GM18858 (cell line): ENCODE measurements around the gene PPP1R14C.

Experiments
- ATAC-seq: cut with Tn5 transposase; IDR thresholded peaks from one replicate; pipeline ENCODE4 v1.9.1; 2021; ENCODE audit not compliant: unreplicated experiment

Gene PPP1R14C

DNA sequence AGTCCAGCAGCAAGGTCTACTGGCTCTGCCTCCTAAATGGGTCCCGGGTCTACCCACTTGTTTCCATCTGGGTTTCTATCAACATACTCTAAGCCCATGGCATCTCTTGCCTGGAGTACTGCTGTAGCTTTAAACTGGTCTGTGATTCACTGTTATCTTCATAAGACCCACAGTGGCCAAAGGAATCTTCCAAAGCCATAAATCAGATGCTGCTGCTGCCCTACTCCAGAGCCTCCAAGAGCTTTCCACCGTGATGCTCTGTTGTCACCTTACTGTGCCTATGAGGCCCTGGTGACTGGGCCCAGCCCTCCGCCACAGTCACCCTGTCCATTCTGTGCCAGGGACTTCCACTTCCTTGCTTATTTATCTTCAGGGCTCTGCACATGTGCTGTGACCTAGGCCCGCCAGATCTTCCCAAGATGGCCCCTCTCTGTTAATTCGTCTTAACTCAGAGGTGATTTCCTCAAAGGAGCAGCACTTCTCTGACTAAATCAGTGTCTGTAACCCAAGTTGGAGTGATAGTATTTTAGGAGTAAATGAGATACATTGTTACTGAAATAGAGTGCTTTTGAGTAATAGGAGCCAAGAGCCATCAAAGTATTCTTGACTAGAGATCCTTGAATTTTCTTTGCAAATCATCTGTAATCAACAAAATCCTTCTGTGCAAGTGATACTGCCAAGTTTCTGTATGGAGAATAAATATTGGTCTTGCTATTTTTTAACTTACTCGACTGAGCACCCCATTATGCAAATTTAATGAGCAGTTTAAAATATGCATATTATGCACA, 102.5 kb downstream of the PPP1R14C start:
- ATAC-seq, result no peak

DNA sequence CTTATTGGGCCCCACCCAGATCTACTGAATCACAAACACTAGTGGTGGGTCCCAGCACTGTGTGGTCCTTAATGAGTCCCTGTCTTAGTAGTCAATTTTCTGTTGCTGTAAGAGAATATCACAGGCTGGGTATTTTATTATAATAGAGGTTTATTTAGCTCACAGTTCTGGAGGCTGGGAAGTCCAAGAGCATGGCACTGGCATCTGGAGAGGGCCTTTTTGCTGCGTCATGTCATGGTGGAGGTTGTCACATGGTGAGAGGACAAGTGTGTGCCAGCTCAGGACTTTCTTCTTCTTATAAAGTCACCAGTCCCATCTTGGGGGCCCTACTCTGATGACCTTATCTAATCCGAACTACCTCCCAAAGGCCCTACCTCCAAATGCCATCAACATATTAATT, 105.0 kb downstream of the PPP1R14C start:
- no peak for ATAC-seq

DNA sequence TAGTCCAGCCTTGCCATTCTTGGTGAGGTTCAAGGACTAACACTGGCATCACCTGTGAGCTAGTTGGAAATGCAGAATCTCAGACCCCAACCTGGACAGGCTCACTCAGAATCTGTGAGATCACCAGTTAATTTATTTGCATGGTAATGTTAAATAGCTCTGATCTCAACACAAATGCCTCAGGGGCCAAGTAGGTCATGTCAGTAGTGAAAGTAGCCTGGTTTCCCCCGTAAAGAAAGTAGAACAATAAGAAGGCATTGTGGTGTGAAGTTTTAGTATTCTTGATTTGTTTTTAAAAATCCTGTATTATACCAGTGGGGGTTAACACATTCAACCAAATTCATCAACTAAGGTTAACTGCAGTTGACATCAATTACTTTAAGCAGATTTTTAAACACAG, 105.5 kb downstream of the PPP1R14C start:
- ATAC-seq, result no peak

GRCh38 chr6:150249261-150249660, 106.4 kb downstream of the PPP1R14C start:
- no peak for ATAC-seq

- no peak for ATAC-seq
Observed at GRCh38 chr6:150250826-150251225, 108.0 kb downstream of the PPP1R14C start.

- no peak for ATAC-seq
Observed at GRCh38 chr6:150251566-150252186, 108.8 kb downstream of the PPP1R14C start.

GRCh38 chr6:150252714-150253444, 110.0 kb downstream of the PPP1R14C start:
- ATAC-seq, result no peak

GRCh38 chr6:150253489-150253888, 110.6 kb downstream of the PPP1R14C start:
- ATAC-seq, result no peak

DNA sequence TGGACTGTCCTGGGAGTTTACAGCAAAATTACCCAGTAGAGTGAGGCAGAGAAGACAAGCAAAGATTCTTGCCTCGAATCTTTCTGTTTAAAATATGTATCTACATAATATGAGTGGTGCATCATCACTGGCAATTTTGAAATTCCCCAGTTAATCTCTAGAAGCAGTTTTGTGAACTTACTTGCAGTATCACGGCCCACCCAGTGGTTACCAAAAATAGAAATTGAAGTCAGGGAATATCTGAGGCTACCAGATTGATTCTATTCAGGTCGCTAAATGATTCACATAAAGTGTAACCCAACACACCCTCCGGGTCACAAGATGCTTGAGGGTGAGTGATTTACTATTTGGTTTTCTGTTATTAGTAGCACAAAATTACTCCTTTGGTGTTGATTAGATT, 111.9 kb downstream of the PPP1R14C start:
- no peak for ATAC-seq

DNA sequence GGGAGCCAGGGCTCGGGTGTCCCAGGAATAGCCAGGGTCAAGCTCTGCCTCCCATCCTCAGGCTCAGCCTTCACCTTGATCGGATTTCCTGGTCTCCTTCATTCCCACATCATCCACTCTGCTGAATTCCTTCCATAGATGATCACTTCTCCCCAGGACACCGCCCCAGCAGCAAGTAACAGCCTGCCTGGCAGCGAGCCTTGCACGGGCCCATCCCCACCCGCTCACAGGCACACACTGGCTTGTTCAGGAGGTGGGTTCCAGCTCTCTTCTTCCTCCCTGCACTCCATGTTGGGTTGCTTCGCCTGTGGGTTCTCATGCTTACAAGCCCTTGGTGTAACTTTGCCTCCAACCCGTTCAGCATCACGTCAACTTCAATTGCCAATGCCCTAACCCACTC, 113.0 kb downstream of the PPP1R14C start:
- no peak for ATAC-seq

GRCh38 chr6:150256618-150257272, 113.9 kb downstream of the PPP1R14C start:
- no peak for ATAC-seq

- ATAC-seq, result no peak
Observed at GRCh38 chr6:150258381-150258780, 115.5 kb downstream of the PPP1R14C start.

- ATAC-seq, result no peak
Observed at GRCh38 chr6:150260931-150261330, 118.1 kb downstream of the PPP1R14C start.

GRCh38 chr6:150261997-150262697, 119.3 kb downstream of the PPP1R14C start:
- no peak for ATAC-seq

- no peak for ATAC-seq
Observed at GRCh38 chr6:150263765-150264404, 121.0 kb downstream of the PPP1R14C start.

DNA sequence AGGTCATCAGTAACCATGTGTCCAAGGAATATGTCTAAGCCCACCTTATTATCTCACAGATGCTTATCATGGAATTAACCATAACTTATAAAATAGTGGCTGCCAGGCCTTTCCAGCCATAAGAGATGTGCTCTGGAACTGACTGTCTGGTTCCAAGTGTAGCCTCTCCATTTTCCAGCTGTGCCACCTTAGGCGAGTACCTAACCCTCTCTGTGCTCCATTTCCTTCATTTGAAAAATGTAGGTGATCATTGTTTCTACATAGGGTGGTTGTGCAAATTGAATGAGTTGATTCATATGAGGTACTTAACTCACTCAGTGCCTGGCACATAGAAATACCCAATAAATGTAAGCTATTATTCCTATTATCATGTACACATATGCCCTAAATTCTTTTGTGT, 123.5 kb downstream of the PPP1R14C start:
- ATAC-seq, result no peak

- no peak for ATAC-seq
Observed at GRCh38 chr6:150266963-150267685, 124.3 kb downstream of the PPP1R14C start.

GRCh38 chr6:150267686-150268561, 125.1 kb downstream of the PPP1R14C start:
- ATAC-seq, result no peak
